ENCODE data around the gene ELMO1.

GRCh38 chr7:37208528-37208927 lies 240.1 kb downstream of the ELMO1 start:
- TF ChIP-seq SP1 (IDR thresholded peaks at IDR 0.05), result no peak
- TF ChIP-seq FOXM1 (IDR thresholded peaks at IDR 0.05; ENCODE audit: borderline replicate concordance), result no peak
- no peak for TF ChIP-seq ARNT (IDR thresholded peaks at IDR 0.05)
- TF ChIP-seq BHLHE40 (IDR thresholded peaks at IDR 0.05; ENCODE audit: borderline replicate concordance), result no peak
- no peak for TF ChIP-seq FOXK2 (IDR thresholded peaks at IDR 0.05)
- TF ChIP-seq NFRKB (IDR thresholded peaks at IDR 0.05), result no peak
- TF ChIP-seq TARDBP (IDR thresholded peaks at IDR 0.05), result no peak
- no peak for TF ChIP-seq ZNF384 (IDR thresholded peaks at IDR 0.05)
- no peak for TF ChIP-seq FOXA1 (IDR thresholded peaks at IDR 0.05)
- TF ChIP-seq ELF4 (IDR thresholded peaks at IDR 0.05), result no peak
